ENCODE measurements around the gene ZCCHC2.

The ZCCHC2 gene

DNA sequence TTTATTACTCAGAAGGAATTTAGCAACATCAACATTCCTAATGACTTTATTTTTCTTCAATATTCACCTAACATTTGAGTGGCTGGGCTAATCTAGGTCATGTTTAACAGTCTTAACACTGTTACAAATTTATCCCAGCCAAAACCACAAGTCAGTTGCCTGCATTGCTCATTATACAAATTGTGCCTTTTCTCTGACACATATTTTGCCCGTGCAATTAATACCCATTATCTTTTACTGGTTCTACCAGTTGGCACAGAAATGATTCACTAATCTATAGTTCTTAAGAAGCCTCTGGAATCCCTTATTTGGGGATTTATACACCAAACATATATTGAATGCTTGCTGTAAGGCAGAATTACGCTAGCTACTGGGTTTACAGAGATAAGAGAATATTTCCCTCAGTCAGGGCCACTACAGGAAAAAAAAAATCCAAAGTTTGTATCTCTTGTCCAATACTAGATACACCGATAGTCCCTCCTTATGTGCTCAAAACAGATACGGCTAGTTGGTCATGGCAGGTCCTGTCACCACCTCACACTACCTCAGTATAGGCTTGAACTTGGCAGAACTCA, 46.3 kb downstream of the ZCCHC2 start:
- TF ChIP-seq, protein P1, sequence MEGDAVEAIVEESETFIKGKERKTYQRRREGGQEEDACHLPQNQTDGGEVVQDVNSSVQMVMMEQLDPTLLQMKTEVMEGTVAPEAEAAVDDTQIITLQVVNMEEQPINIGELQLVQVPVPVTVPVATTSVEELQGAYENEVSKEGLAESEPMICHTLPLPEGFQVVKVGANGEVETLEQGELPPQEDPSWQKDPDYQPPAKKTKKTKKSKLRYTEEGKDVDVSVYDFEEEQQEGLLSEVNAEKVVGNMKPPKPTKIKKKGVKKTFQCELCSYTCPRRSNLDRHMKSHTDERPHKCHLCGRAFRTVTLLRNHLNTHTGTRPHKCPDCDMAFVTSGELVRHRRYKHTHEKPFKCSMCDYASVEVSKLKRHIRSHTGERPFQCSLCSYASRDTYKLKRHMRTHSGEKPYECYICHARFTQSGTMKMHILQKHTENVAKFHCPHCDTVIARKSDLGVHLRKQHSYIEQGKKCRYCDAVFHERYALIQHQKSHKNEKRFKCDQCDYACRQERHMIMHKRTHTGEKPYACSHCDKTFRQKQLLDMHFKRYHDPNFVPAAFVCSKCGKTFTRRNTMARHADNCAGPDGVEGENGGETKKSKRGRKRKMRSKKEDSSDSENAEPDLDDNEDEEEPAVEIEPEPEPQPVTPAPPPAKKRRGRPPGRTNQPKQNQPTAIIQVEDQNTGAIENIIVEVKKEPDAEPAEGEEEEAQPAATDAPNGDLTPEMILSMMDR (IDR thresholded peaks at IDR 0.05; ENCODE audit: extremely low read depth, insufficient read depth, missing control alignments) = no peak
- in situ Hi-C loops (cut with MboI; ENCODE audit: low pct_unique_long_range_greater_than_20kb, low sequenced_read_pairs, unreplicated experiment) = no loop called here
- DNase-seq (ENCODE audit: low spot score) = no peak

DNA sequence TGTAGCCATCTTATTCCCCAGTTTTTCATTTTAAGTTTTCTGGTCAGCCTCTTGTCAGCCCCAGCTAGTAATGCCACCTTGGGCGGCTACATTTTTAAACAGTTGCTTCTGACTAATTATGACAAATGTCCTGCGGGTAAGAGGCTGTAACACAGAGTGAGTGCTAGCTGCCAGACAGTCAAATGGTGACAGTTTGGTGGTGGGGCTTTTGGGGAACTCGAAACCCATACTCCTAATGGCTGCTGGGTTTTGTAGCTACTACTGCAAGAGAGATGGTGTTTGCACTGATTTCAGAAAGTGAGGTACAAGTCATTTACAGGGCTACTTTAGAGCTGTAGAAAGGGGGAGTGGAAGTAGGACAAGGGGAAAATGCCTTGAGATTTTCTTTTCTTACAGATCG, 48.2 kb downstream of the ZCCHC2 start:
- in situ Hi-C loops (cut with MboI; ENCODE audit: low pct_unique_long_range_greater_than_20kb, low sequenced_read_pairs, unreplicated experiment) = no loop called here
- TF ChIP-seq, protein P1 (IDR thresholded peaks at IDR 0.05; ENCODE audit: extremely low read depth, insufficient read depth, missing control alignments) = no peak
- DNase-seq (ENCODE audit: low spot score) = no peak

DNA sequence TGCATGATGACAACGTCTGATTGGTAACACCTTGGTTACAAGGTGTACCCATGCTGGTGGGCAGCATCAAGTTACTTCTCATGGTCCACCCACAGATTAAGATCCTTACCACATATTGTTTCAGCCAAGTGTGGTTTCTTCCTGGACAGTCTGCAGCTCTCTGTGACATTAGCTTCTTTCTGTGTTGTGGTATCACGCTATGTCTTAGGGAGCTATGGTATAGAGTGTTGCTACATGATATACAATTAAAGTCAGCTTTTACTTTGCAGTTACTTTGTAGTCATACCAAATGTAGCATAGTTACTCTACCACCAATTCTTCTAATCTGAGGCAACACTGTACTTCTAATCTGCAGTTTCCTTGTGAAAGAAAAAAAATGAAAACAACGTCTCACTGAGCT, 48.8 kb downstream of the ZCCHC2 start:
- in situ Hi-C loops (cut with MboI; ENCODE audit: low pct_unique_long_range_greater_than_20kb, low sequenced_read_pairs, unreplicated experiment) = no loop called here
- TF ChIP-seq, protein P1 (IDR thresholded peaks at IDR 0.05; ENCODE audit: extremely low read depth, insufficient read depth, missing control alignments) = no peak

DNA sequence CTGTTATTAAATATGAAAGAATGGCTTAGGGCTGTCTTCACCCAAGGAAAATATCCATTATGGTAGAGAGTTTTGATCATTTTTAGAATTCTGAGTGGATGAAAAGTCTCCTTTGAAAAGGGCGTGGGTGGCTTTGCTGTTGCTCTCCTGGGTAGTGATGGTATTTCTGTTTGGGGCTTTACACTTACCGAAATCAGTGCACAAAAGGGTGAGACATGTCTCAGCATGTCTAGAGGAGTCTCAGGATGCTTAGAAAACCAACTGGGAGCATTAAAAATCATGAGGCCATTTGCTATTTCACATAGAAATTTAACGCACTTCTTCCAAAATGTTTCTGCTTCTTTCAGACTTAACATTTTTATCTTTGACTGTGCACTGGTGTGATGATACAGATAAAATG, 49.6 kb downstream of the ZCCHC2 start:
- DNase-seq (ENCODE audit: low spot score) = no peak
- in situ Hi-C loops (cut with MboI; ENCODE audit: low pct_unique_long_range_greater_than_20kb, low sequenced_read_pairs, unreplicated experiment) = no loop called here
- TF ChIP-seq, protein P1 (IDR thresholded peaks at IDR 0.05; ENCODE audit: extremely low read depth, insufficient read depth, missing control alignments) = no peak

More for the DNA sequence above, 48.8 kb downstream of the ZCCHC2 start:
- DNase-seq (ENCODE audit: low spot score) = no peak

DNA sequence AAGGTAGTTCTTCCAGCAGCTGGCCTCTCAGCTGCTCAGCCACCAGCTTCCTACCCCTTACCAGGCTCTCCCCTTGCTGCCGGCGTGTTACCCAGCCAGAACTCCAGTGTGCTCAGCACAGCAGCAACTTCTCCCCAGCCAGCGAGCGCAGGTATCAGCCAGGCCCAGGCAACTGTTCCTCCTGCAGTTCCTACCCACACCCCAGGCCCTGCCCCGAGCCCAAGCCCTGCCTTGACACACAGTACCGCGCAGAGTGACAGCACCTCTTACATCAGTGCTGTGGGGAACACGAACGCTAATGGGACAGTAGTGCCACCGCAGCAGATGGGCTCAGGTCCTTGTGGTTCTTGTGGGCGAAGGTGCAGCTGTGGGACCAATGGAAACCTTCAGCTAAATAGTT, 52.0 kb downstream of the ZCCHC2 start:
- TF ChIP-seq, protein P1 (IDR thresholded peaks at IDR 0.05; ENCODE audit: extremely low read depth, insufficient read depth, missing control alignments) = no peak
- DNase-seq (ENCODE audit: low spot score) = no peak
- in situ Hi-C loops (cut with MboI; ENCODE audit: low pct_unique_long_range_greater_than_20kb, low sequenced_read_pairs, unreplicated experiment) = no loop called here

DNA sequence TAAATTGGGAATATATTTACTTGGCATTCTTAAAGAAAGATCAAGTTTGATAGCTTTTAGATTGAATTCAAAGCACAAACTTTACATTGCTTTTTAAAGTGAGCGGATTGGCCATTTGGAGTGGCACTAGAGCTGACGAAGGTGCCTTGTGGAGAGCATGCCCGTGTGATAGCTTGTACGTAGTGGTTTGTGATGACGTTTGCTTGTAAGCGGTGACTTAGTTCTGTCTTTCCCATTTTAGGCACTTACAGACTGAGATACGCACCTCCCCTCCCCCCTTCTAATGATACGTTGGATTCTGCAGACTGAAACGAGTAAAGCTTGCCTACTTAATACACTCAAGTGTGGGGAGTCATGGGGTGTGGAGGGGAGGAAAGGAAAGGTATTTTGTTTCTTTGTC, 53.4 kb downstream of the ZCCHC2 start:
- in situ Hi-C loops (cut with MboI; ENCODE audit: low pct_unique_long_range_greater_than_20kb, low sequenced_read_pairs, unreplicated experiment) = no loop called here

More for the DNA sequence above, 53.4 kb downstream of the ZCCHC2 start:
- no peak for DNase-seq (ENCODE audit: low spot score)
- TF ChIP-seq, protein P1 (IDR thresholded peaks at IDR 0.05; ENCODE audit: extremely low read depth, insufficient read depth, missing control alignments) = no peak
